Kidney capillary endothelial cell (primary cell): ENCODE results near the gene RBM15B.
A peak's percentile ranks its signal among the peaks of the same experiment; 100 is the strongest.
"Not testable (repeated sequence)": the region's sequence is repeated elsewhere in the genome, so short reads cannot be mapped to it uniquely, and the experiment has no call there.

ENCODE experiments used
- DNase-seq: peaks from one replicate; pipeline ENCODE4 v3.0.0-alpha.2; 2018; ENCODE audit warnings: low spot score

RBM15B gene

DNA sequence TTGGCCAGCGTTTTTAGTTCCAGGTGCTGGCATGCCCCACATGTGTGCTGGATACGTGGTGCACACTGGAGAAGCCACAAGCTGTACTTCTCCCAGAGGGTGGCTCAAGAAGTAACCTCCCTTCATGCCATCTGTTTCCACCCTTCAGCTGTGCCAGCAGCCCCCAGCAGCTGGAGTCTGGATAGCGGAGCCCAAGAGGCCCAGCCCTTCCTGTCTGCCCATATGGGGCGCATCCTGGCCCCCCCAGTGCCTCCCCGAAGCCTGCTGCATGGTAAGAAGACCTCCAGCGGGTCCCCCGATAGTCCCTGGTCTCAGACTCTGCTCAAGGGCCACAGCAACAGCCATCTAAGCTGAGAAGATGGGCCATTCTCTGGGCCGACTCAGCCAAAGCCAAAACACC lies 11.8 kb upstream of the RBM15B start:
- DNase-seq = no peak

DNA sequence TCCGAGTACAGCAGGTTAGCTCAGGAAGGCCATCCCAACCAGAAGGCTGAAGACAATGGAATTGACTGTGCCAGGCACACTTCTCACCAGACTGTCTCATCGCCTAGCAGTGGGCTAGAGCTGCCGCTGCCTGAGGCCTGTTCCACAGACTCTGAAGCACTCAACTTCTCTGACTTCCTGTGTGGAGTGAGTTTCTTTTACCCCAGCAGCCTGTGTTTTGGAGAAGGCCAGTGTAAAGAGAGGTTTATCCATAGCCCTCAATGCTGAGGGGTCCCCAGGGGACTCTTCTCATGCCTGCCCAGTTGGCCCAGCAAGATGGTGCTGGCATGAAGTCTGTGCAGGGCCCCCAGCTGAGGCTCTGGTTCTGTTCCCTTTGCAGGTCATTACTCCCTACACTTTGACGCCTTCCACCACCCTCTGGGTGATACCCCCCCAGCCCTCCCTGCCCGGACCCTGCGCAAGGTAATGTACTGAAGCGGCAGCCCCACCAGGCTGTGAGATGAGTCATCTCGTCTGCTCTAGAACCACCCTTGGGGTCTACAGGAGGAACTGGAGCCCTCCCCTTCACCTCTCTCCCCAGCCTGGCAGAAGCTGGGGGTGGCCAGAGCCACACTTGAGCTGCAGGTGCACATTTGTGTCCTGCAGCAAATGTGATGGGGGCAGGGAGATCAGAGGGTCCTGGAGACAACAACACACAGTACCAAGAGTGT lies 11.2 kb upstream of the RBM15B start:
- no peak for DNase-seq

DNA sequence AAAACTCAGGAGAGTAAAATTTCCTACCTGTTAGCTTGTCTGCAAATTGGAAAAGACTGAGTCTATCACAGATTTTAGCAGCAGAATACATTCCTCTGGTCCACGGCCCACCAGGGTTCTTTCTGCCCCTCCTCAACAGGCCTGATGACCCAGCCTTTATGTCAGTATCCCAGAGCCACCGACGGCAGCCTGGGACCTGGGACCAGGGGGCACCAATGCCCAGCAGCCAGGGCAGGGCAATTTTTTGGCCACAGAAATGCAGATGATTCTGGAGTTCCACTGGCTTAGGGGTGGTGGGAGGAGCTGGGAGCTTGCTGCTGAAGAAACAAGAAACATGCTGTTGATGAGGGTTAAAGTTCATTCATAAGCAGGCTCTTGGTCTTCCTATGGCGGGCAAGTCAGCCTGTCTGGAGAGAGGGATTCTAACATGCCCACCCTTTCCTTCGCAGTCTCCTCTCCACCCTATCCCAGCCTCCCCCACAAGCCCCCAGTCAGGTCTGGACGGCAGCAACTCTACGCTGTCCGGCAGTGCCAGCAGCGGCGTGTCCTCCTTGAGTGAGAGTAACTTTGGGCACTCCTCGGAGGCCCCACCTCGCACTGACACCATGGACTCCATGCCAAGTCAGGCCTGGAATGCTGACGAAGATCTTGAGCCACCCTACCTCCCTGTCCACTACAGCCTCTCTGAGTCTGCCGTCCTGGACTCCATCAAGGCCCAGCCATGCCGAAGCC lies 10.3 kb upstream of the RBM15B start:
- no peak for DNase-seq

DNA sequence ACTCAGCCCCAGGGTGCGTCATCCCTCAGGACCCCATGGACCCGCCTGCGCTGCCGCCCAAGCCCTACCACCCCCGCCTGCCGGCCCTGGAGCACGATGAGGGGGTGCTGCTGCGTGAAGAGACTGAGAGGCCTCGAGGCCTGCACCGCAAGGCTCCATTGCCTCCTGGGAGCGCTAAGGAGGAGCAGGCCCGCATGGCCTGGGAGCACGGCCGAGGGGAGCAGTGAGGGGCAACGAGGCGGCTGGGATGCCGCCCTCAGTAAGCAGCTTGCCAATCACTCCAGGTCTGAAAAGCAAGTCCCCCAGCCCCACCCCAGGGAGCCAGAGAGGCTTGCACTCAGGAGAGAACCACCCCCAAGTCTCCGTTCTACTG lies 9.8 kb upstream of the RBM15B start:
- DNase-seq = no peak

DNA sequence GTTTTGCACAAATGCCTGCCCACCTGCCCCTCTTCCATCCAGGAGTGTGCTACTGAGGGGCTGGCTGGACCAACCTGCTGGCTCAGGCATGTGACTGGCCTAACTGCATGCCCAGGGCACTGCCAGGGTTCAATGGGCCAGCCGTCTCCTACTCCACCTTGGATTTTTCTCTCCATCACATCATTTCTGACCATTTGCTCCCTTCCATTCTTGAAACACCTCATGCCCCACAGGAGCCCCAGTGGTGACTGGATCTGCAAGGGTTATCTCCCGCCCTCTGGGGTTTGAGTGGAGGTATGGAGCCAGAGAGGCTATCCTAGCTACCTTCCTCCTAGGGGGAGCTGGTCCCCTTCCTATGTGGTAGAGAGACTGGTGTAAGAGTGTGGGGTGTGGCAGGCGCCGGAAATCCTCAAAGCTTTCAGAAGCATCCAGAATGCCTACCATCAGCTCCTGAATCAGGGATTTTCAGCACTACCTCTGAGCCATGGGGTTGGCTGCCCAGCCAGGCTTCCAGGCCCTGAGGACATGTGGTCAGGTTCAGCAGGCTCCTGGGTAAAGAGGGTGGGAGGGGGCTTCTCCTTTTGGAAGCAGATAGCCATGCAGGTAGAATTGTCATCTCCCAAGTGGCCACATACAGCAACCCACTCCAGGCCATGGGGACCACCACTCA lies 8.9 kb upstream of the RBM15B start:
- DNase-seq = no peak

DNA sequence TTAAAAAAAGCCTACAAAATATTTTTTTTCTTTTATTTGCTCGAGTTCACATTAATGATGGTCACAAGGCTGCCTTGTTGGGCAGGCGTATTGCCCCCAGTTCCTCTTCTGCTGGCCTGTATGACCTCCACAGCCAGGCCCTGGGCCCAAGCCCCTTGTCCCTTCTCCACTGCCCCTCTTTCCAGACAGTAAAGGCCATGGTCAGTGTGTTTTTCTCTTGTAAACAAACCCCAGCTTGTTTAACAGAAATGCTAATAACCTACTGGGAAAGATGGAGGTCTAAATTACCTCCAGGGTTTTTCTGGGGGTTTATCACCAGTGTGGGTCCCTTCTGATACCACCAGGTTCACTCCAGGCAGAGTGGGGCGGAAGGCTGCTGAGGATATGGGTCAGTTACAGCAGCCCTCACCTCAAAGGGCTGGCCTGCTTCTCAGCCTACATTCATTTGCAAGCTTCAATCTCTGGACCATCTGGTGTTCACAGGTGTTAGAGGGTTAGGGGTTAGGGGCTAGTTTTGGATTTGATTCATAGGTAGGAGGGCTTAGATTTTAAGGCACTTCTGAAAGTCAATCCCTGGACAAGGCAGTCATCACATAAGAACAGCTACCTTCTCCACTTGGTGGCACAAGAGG lies 8.0 kb upstream of the RBM15B start:
- no peak for DNase-seq

DNA sequence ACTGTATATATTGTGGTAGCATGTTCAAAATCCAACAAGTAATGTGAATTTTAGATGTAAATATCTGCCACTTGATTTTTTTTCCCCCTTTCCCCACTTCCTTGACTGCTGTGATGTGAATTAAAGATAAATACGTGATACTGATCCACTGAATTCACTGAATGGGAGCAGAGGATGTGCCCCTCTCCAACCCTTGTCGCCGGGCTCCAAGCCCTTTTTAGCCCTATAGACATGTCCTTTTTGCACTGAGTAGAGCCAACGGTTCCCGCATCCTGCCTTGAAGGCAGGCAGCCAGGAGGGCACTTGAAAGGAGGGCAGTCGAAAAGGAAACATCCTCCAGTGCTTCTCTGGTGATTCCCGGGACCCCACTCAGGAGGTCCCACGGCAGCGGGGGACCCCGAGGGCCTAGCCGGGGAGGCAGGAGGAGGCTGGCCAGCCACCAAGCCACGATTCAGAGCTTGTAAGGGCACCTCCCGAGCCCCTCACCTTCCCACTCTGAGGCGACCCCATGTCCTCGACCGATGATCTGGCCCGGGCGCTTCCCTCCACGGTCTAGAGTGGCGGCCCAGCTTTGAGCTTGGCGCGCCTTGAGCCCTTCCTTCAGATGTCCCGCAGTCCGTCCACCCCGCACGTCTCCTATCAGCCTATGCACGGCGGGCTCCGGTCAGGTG lies 6.9 kb upstream of the RBM15B start:
- DNase-seq = no peak

DNA sequence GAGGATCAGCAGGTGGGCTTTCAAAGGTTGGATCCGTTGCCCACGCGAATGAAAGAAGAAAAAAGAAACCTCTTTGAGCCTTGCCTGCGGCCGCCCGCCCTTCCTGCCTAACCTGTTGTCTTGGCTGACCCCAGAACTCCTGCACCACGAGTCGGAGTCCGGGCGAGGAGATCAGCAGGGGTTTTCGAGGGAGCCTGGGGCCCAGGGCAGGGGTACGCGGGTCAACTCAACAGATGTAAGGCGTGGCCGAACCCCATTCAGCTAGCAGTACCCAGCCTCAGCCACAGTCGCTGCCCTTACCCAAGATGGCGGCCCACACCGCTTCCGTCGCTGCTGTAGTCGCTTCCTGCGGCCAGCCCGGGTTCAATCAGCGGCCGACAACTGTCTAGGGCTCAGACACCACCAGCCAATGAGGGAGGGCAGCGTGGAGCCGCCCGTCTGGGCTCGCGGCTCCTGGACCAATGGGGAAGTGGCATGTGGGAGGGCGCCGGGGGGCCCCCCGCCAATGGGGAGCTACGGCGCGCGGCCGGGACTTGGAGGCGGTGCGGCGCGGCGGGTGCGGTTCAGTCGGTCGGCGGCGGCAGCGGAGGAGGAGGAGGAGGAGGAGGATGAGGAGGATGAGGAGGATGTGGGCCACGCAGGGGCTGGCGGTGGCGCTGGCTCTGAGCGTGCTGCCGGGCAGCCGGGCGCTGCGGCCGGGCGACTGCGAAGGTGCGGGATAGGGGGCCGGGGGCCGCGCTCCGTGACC lies 6.2 kb upstream of the RBM15B start, which contains the start of gene MANF:
Gene MANF (plus strand): TSS at position 566 of the 748 bp plus-strand sequence. CDS start 52 bp downstream, at position 618.
- DNase-seq = peak; percentile 96

DNA sequence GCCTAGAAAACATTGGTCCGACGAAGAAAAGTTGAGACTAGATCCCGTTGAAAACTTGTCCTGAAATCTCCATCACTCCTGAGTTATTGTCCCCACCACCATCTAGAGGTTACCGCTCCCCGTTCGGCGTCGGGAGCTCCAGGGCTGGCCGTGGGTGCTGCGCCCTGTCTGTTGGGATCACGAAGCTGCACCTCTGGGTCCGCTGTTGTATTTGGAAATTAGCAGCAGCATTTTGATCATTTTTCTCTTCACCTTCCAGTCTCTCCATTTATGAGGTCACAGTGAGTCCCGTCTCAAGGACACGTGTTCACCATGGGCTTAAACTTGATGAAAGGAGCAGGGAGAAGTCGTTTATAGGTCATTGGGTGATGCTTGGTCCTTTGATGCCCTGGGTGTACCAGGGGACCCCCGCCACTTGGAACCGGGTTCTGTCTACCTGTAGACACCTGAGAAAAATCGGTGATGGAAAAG lies 5.4 kb upstream of the RBM15B start:
- DNase-seq = no peak

DNA sequence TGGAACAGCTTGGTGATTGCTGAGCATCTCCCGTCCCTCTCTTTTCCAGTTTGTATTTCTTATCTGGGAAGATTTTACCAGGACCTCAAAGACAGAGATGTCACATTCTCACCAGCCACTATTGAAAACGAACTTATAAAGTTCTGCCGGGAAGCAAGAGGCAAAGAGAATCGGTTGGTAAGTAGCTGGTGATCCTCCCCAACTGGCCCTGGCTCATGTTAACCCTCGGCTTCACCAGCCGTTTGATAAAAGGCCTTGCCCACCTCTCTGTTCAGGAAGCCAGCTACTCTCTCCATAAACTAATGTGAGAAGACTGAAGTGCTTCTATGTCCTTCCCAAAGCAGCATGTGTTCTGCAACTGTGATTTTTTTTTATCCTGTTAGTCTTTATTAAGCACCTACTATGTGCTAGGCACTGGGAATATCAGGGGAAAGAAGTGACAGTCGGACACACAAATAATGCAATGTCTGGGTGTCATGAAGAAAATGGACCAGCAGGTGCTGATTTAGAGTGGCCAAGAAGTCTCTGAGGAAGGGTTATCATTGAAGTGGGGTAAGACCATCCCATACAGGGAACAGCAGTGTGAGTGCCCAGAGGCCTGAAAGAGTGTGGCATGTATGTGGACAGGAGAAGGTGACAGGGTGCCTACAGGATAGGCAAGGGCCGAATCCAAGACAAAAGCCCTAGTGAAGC lies 4.8 kb upstream of the RBM15B start:
- no peak for DNase-seq

DNA sequence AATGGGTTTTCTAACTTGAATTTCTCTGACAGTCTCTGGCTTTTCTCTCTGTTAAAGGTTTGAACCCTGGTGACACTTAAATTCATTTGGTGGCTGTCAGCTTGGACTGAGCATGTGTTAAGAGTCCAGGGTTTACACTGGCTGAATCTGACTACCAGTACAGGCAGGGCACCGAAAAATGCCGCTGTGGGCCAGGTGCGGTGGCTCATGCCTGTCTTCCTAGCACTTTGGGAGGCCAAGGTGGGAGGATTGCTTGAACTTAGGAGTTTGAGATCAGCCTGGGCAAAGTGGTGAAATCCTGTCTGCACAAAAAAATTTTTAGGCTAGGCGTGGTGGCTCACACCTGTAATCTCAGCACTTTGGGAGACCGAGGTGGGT lies 4.2 kb upstream of the RBM15B start:
- no peak for DNase-seq

DNA sequence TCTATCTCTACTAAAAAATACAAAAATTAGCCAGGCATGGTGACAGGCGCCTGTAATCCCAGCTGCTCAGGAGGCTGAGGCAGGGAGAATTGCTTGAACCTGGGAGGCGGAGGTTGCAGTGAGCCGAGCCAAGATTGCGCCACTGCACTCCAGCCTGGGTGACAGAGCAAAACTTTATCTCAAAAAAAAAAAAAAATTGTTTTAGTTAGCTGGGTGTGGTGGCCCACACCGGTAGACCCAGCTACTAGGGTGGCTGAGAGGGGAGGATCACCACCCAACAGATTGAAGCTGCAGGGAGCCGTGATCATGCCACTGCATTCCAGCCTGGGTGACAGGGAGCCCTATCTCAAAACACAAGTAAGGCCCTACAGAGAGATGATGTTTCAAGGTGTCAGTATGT lies 3.8 kb upstream of the RBM15B start:
- not testable (repeated sequence) for DNase-seq

DNA sequence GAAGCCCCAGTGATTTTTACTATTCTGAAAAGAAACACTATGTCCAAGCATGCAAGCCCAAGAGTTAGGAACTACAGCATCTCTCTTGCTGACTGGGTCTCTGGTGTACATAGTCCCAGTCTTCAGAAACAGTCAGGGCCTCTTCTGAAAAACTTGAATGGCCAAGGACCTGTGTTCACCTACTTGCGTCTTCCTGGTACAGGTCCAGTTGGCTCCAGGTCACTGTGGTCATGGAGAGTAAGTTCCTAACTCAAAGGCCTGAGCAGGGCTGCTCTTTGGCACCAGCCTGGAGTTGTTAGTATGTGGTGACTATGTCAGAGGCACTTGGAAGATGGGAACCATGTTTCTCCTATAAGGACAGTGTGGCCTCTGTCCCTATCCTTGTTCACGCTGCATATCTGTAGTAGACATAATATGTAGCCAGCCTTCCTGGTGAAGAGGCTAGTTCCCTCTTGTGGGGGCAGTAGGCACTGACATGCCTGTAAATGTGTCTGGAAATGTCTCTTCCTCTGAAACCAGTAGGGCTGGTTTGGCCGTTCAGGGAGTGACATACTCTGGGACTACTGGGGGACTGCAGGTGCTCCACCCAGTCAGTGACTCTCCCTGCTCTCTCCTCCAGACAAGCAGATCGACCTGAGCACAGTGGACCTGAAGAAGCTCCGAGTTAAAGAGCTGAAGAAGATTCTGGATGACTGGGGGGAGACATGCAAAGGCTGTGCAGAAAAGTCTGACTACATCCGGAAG lies 2.6 kb upstream of the RBM15B start:
- peak; percentile 36 for DNase-seq

DNA sequence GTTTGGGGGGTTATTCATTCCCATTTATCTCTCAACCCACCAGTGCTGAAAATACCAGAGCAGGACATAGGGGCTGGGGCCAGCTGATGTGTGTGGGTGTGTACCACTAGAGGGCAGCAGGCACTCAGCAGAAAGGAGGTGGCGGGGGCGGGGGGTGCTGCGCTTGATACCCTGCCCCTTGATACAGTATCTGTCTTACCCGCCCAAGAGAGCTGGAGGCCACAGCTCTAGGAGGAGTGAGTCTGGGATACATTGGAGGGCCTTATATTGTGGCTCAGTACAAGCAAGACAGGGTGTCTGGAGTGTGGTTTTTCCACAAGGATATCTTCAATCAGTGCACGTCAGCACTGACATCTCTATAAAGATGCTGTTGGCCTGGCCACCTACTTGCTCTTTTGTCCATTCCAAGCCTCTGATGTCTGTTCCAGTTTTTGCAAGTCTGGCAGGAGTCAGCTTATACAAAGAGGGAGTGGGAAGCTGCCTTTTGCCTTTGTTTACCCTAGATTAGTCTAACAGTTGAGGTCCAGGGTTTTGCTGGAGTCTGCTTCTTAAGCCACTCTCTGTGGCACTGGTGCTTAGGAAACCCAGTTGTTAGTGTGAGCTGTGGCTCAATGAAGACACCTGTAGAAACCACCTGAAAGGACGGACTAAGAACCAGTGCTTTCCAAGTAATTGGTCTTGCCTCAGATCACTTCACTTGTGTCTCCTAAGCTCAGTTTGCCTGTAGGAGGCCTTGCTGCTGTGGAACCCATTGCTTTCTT lies 1.5 kb upstream of the RBM15B start:
- peak; percentile 42 for DNase-seq

DNA sequence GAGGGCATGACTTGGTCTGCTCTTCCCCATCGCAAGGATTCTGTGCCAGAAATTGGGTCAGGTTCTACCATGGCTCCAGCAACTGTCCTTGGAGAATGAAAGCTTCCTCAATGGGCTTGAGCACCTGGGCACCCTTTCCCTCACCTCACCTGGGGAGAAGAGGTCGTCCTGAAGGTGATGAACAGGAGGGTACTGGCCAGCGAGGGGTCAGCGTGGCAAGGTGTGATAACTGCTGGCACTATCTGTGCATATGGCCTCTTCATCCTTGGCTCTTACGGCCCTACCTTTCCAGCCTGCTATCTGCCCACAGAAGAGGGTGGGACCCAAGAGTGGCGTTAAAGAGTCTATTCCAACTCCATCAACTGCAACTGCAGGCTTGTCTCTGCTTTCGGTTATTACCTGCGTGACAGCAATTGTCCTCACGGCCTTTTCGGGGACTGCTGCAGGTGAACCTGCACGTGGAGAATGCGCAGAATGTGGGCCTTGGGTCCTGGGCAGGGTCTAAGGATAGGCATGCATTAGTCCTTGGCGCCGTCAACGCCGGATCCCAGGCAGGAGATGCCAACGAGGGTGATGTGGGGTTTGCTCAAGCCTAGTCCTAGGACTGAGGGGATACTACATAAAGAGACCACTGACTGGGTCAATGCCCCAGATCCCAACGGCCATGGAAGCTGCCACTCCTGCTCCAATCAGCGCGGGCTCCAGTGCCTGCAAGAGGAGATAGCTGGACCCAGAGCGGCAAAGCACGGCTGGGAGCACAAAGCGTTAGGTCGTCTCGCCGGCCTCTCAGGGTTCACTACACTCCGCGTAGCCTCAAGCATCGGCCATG lies 625 bp upstream of the RBM15B start:
- no peak for DNase-seq

DNA sequence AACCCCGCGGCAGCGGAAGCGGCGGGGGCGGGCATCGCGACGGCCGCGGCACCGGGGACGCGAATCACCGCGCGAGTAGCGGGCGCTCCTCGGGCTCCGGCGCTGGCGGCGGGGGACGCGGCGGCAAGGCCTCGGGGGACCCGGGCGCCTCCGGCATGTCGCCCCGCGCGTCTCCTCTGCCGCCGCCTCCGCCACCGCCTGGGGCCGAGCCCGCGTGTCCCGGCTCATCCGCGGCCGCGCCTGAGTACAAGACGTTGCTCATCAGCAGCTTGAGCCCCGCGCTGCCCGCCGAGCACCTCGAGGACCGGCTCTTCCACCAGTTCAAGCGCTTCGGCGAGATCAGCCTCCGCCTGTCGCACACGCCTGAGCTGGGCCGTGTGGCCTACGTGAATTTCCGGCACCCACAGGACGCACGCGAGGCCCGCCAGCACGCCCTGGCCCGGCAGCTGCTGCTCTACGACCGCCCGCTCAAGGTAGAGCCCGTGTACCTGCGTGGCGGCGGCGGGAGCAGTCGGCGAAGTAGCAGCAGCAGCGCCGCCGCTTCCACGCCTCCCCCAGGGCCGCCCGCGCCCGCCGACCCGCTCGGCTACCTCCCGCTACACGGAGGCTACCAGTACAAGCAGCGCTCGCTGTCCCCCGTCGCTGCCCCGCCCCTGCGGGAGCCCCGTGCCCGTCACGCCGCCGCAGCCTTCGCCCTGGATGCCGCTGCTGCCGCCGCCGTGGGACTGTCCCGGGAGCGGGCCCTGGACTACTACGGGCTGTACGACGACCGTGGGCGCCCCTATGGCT lies 675 bp downstream of the RBM15B start:
- no peak for DNase-seq

DNA sequence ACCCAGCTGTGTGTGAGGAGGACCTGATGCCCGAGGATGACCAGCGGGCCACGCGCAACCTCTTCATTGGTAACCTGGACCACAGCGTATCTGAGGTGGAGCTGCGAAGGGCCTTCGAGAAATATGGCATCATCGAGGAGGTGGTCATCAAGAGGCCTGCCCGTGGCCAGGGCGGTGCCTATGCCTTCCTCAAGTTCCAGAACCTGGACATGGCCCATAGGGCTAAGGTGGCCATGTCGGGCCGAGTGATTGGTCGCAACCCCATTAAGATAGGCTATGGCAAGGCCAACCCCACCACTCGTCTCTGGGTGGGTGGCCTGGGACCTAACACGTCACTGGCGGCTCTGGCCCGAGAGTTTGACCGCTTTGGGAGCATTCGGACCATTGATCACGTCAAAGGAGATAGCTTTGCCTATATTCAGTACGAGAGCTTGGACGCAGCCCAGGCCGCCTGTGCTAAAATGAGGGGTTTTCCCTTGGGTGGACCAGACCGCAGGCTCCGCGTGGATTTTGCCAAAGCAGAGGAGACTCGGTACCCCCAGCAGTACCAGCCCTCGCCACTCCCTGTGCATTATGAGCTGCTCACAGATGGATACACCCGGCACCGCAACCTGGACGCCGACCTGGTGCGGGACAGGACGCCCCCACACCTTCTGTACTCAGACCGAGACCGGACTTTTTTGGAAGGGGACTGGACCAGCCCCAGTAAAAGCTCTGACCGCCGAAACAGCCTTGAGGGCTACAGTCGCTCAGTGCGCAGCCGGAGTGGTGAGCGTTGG lies 1.5 kb downstream of the RBM15B start:
- DNase-seq = no peak
